MM.1S (cell line): ENCODE data around the gene OR4F15.

Experiments
- DNase-seq: peaks from one replicate; pipeline ENCODE4 v3.0.0-alpha.2; 2015
- H2AFZ ChIP-seq: fragments of 300-600 bp; sonication (generic); 2 replicates; pipeline ENCODE4 v1.6.0; 2016; ENCODE audit warnings: antibody characterized with exemption, low read length
- H3F3A ChIP-seq: fragments of 300-600 bp; sonication (generic); 2 replicates; pipeline ENCODE4 v1.6.1; 2016; ENCODE audit warnings: mild to moderate bottlenecking, antibody characterized with exemption, low read length, moderate library complexity, mixed read lengths; ENCODE audit not compliant: insufficient read depth
- H3K27ac ChIP-seq: fragments of 300-600 bp; sonication (generic); 2 replicates; pipeline ENCODE4 v1.5.1; 2016; ENCODE audit warnings: mild to moderate bottlenecking, low read length
- H3K27me3 ChIP-seq: fragments of 300-600 bp; sonication (generic); replicated peaks from 2 replicates; pipeline ENCODE4 v1.6.0; 2016; ENCODE audit warnings: low read length; ENCODE audit not compliant: insufficient read depth
- H3K36me3 ChIP-seq: fragments of 300-600 bp; sonication (generic); replicated peaks from 2 replicates; pipeline ENCODE4 v1.6.1; 2016; ENCODE audit warnings: mild to moderate bottlenecking, low read length, mixed read lengths; ENCODE audit not compliant: insufficient read depth
- H3K4me1 ChIP-seq: fragments of 300-600 bp; sonication (generic); 2 replicates; pipeline ENCODE4 v1.6.1; 2016; ENCODE audit warnings: low read length, mixed read lengths
- H3K4me2 ChIP-seq: fragments of 300-600 bp; sonication (generic); 2 replicates; pipeline ENCODE4 v1.6.0; 2016; ENCODE audit warnings: low read depth, low read length
- H3K4me3 ChIP-seq: fragments of 300-600 bp; sonication (generic); 2 replicates; pipeline ENCODE4 v1.5.1; 2016; ENCODE audit warnings: low read length, mixed read lengths
- H3K79me2 ChIP-seq: fragments of 300-600 bp; sonication (generic); 2 replicates; pipeline ENCODE4 v1.6.1; 2016; ENCODE audit warnings: mixed run types, low read length, mixed read lengths
- H3K9ac ChIP-seq: fragments of 300-600 bp; sonication (generic); 2 replicates; pipeline ENCODE4 v1.6.1; 2016; ENCODE audit warnings: low read length, mixed read lengths
- H3K9me2 ChIP-seq: fragments of 300-600 bp; sonication (generic); replicated peaks from 2 replicates; pipeline ENCODE4 v1.6.1; 2016; ENCODE audit warnings: mild to moderate bottlenecking, low read length, mixed read lengths; ENCODE audit not compliant: insufficient read depth
- H3K9me3 ChIP-seq: fragments of 300-600 bp; sonication (generic); replicated peaks from 2 replicates; pipeline ENCODE4 v1.6.1; 2016; ENCODE audit warnings: mild to moderate bottlenecking, low read length, mixed read lengths; ENCODE audit not compliant: insufficient read depth
- H4K20me1 ChIP-seq: fragments of 300-600 bp; sonication (generic); 2 replicates; pipeline ENCODE4 v1.6.1; 2016; ENCODE audit warnings: mild to moderate bottlenecking, low read length, moderate library complexity, mixed read lengths; ENCODE audit not compliant: insufficient read depth
- EZH2 ChIP-seq: fragments of 300-600 bp; sonication (generic); optimal IDR thresholded peaks from 2 replicates; pipeline ENCODE3; 2017; ENCODE audit warnings: low read depth, mild to moderate bottlenecking, antibody characterized with exemption, low read length, mixed read lengths
- EZH2phosphoT487 ChIP-seq: fragments of 300-600 bp; sonication (generic); IDR thresholded peaks from 2 replicates; pipeline ENCODE4 v1.6.1; 2018; ENCODE audit warnings: antibody characterized with exemption, low read length
- TF ChIP-seq, protein P1 (sequence below): fragments of 300-600 bp; sonication (generic); IDR thresholded peaks from 2 replicates; pipeline ENCODE4 v1.5.1; 2016; ENCODE audit warnings: antibody characterized with exemption, low read length, mixed read lengths

Gene OR4F15

DNA sequence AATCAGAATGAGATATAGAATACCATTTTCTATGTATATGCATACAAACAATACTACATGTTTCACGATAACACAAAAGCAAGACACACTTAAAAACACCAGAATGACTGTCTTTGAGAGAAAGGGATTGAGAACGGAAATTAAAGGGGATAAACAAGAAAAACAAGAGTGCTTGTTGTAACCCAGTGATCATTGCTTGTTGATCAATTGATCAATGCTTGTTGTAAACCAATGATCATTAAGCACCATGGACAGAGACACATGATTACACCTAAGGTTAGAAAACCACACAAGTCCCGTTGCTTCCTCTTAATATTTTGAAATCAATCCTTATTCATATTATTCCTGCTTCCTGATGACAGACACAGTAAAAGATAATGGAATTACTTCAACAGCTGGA is 1.1 kb upstream of the OR4F15 start:
- Histone ChIP-seq H4K20me1 (no peaks in the 10 kb centered on the region), H3F3A (no peaks in the 10 kb centered on the region), H3K27me3 (no peaks in the 10 kb centered on the region), H3K36me3 (no peaks in the 10 kb centered on the region), H3K4me2 (no peak overlapping the region), H3K4me3 (no peak overlapping the region), H2AFZ (no peak overlapping the region), H3K9me2 (no peaks in the 10 kb centered on the region), H3K79me2 (no peaks in the 10 kb centered on the region), H3K9me3 (no peaks in the 10 kb centered on the region), H3K9ac (no peak overlapping the region), H3K4me1 (no peaks in the 10 kb centered on the region), H3K27ac (no peak overlapping the region)
- no peak for DNase-seq
- TF ChIP-seq EZH2phosphoT487: no peak
- TF ChIP-seq, protein P1, sequence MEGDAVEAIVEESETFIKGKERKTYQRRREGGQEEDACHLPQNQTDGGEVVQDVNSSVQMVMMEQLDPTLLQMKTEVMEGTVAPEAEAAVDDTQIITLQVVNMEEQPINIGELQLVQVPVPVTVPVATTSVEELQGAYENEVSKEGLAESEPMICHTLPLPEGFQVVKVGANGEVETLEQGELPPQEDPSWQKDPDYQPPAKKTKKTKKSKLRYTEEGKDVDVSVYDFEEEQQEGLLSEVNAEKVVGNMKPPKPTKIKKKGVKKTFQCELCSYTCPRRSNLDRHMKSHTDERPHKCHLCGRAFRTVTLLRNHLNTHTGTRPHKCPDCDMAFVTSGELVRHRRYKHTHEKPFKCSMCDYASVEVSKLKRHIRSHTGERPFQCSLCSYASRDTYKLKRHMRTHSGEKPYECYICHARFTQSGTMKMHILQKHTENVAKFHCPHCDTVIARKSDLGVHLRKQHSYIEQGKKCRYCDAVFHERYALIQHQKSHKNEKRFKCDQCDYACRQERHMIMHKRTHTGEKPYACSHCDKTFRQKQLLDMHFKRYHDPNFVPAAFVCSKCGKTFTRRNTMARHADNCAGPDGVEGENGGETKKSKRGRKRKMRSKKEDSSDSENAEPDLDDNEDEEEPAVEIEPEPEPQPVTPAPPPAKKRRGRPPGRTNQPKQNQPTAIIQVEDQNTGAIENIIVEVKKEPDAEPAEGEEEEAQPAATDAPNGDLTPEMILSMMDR: no peak
- TF ChIP-seq EZH2: no peak

DNA sequence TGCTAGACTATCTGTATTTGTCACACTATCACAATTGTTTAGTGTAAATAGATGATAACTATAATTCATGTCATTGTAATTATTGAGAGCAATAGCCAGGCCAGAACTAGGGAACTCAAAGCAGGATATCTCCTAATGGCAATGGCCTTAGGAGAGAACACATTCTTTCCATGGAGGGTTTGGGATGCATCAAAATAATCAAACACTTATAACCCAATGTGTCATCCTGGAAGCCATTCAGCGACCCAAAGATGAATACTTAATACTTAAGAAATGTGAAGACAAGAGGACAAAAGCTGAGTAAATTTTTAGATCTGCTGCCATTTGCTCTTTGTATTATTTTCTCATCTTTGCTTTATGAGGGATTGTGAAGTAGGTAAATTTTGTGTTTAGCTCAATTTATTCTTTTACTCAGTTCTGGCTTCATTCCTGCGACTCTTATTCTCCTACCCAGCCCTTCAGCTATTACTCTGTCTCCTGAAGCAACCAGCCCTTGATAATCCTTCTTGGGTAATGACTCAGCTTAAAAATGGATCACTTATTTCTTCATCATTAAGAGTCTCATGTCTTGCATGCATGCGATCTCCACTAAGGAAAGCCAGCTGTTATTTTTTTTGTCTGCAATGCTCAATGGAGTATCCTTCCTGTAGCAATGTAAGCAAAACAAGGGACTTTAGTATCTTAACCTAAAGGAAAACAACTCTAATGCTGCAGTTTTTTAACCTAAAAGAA is 2.0 kb downstream of the OR4F15 start:
- no peaks in the 10 kb centered on the region for H3K36me3 ChIP-seq
- H3F3A ChIP-seq: no peaks in the 10 kb centered on the region
- H3K27me3 ChIP-seq: no peaks in the 10 kb centered on the region
- no peak overlapping the region for H2AFZ ChIP-seq
- no peaks in the 10 kb centered on the region for H3K9me2 ChIP-seq
- no peaks in the 10 kb centered on the region for H4K20me1 ChIP-seq
- no peaks in the 10 kb centered on the region for H3K9me3 ChIP-seq
- H3K4me3 ChIP-seq: no peak overlapping the region
- H3K9ac ChIP-seq: no peak overlapping the region
- no peak for DNase-seq
- H3K4me1 ChIP-seq: no peaks in the 10 kb centered on the region
- no peak overlapping the region for H3K27ac ChIP-seq
- no peak overlapping the region for H3K4me2 ChIP-seq
- no peaks in the 10 kb centered on the region for H3K79me2 ChIP-seq
- TF ChIP-seq EZH2phosphoT487 (no peak), EZH2 (no peak)
- TF ChIP-seq, protein P1: no peak

DNA sequence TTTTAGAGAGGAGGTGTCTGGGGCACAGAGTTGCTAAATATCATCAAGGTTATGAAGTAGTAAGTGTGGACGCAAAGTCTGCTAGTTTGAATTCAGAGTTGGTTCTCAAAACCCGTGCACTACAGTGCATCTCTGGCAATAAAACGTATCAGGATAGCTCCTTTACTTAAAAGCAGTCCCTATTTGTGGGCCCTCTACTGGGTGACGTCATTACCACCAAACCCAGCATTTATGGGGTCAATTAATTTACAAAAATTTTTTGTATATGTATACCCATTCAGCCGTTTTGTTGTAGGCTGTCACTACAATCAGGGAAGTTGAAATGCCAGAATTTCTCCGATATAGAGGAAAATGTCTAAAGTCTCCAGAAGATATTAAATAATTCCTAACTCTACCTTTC is 8.8 kb downstream of the OR4F15 start:
- Histone ChIP-seq H3K9ac (no peak overlapping the region), H4K20me1 (no peaks in the 10 kb centered on the region), H3K79me2 (no peaks in the 10 kb centered on the region), H3K4me1 (no peaks in the 10 kb centered on the region), H3K9me2 (no peaks in the 10 kb centered on the region), H3K36me3 (no peaks in the 10 kb centered on the region), H3K4me2 (no peak overlapping the region), H2AFZ (no peak overlapping the region), H3K27me3 (no peaks in the 10 kb centered on the region), H3K9me3 (no peaks in the 10 kb centered on the region), H3F3A (no peaks in the 10 kb centered on the region), H3K4me3 (no peak overlapping the region), H3K27ac (no peak overlapping the region)
- TF ChIP-seq, protein P1: no peak
- TF ChIP-seq EZH2phosphoT487 (no peak), EZH2 (no peak)
- DNase-seq: no peak
